ENCODE measurements around the gene SEMA6D. TPM values are rescaled to one million over a fixed set of nuclear protein-coding genes. Genes with fewer than 3 reads are reported as not detected.

SEMA6D gene
- total RNA-seq, 1 donor from 2014 or later, result not detected

GRCh38 chr15:47773143-47773542 is 55.8 kb downstream of the SEMA6D start:
- ChIA-PET CTCF (no interaction called here), POLR2A (no interaction called here)
- intact Hi-C loops (cut with micrococcal nuclease), result no loop called here

GRCh38 chr15:47778263-47778770 is 61.0 kb downstream of the SEMA6D start:
- Mint-ChIP-seq H3K4me3 (no peak overlapping the region), H3K4me1 (no peaks in the 10 kb centered on the region), H3K27ac (no peak overlapping the region), H3K9me3 (no peaks in the 10 kb centered on the region), H3K27me3 (no peaks in the 10 kb centered on the region), H3K36me3 (ENCODE audit: low read depth) (no peaks in the 10 kb centered on the region)
- TF ChIP-seq CTCF (IDR thresholded peaks at IDR 0.05), result no peak
- ChIA-PET CTCF (no interaction called here), POLR2A (no interaction called here)
- DNase-seq, result no peak
- no peak for ATAC-seq (ENCODE audit: low read depth)
- intact Hi-C loops (cut with micrococcal nuclease), result no loop called here

More at GRCh38 chr15:47773143-47773542, 55.8 kb downstream of the SEMA6D start:
- no peaks in the 10 kb centered on the region for H3K27me3 Mint-ChIP-seq
- no peak overlapping the region for H3K27ac Mint-ChIP-seq
- DNase-seq (no peak), ATAC-seq (ENCODE audit: low read depth) (no peak)
- TF ChIP-seq CTCF (IDR thresholded peaks at IDR 0.05), result no peak
- H3K4me1 Mint-ChIP-seq, result no peaks in the 10 kb centered on the region
- no peak overlapping the region for H3K4me3 Mint-ChIP-seq
- no peaks in the 10 kb centered on the region for H3K9me3 Mint-ChIP-seq
- no peaks in the 10 kb centered on the region for H3K36me3 Mint-ChIP-seq (ENCODE audit: low read depth)

- ATAC-seq (ENCODE audit: low read depth), result no peak
- no peaks in the 10 kb centered on the region for H3K36me3 Mint-ChIP-seq (ENCODE audit: low read depth)
- CTCF ChIA-PET, result no interaction called here
- H3K4me1 Mint-ChIP-seq, result no peaks in the 10 kb centered on the region
- intact Hi-C loops (cut with micrococcal nuclease), result no loop called here
- no peak for TF ChIP-seq CTCF (IDR thresholded peaks at IDR 0.05)
- POLR2A ChIA-PET, result no interaction called here
- no peak overlapping the region for H3K4me3 Mint-ChIP-seq
- H3K27me3 Mint-ChIP-seq, result no peaks in the 10 kb centered on the region
- no peaks in the 10 kb centered on the region for H3K9me3 Mint-ChIP-seq
- DNase-seq, result no peak
- no peak overlapping the region for H3K27ac Mint-ChIP-seq
These were observed 63.7 kb downstream of the SEMA6D start for GRCh38 chr15:47780971-47781370.

GRCh38 chr15:47781527-47781926 is 64.2 kb downstream of the SEMA6D start:
- ATAC-seq (ENCODE audit: low read depth) (no peak), DNase-seq (no peak)
- no peaks in the 10 kb centered on the region for H3K27me3 Mint-ChIP-seq
- no peaks in the 10 kb centered on the region for H3K36me3 Mint-ChIP-seq (ENCODE audit: low read depth)
- no peak overlapping the region for H3K27ac Mint-ChIP-seq
- no peak for TF ChIP-seq CTCF (IDR thresholded peaks at IDR 0.05)
- ChIA-PET CTCF (no interaction called here), POLR2A (no interaction called here)
- H3K4me1 Mint-ChIP-seq, result no peaks in the 10 kb centered on the region
- intact Hi-C loops (cut with micrococcal nuclease), result no loop called here
- no peaks in the 10 kb centered on the region for H3K9me3 Mint-ChIP-seq
- H3K4me3 Mint-ChIP-seq, result no peak overlapping the region

- H3K36me3 Mint-ChIP-seq (ENCODE audit: low read depth), result no peaks in the 10 kb centered on the region
These were observed 67.5 kb downstream of the SEMA6D start for GRCh38 chr15:47784820-47785219.

More at GRCh38 chr15:47784820-47785219, 67.5 kb downstream of the SEMA6D start:
- intact Hi-C loops (cut with micrococcal nuclease), result no loop called here
- ChIA-PET POLR2A (no interaction called here), CTCF (no interaction called here)
- TF ChIP-seq CTCF (IDR thresholded peaks at IDR 0.05), result no peak
- no peaks in the 10 kb centered on the region for H3K9me3 Mint-ChIP-seq
- no peaks in the 10 kb centered on the region for H3K27me3 Mint-ChIP-seq
- DNase-seq, result no peak
- H3K4me1 Mint-ChIP-seq, result no peaks in the 10 kb centered on the region
- ATAC-seq (ENCODE audit: low read depth), result no peak
- H3K27ac Mint-ChIP-seq, result no peak overlapping the region
- no peak overlapping the region for H3K4me3 Mint-ChIP-seq
